HG03103 (cell line): ENCODE measurements around the gene ADAMTSL1.

Experiments used
- ATAC-seq: cut with Tn5 transposase; IDR thresholded peaks from one replicate; pipeline ENCODE4 v1.9.1; 2021; ENCODE audit warnings: low read depth; ENCODE audit not compliant: unreplicated experiment

Gene ADAMTSL1

GRCh38 chr9:18798106-18798505 lies 324.2 kb downstream of the ADAMTSL1 start:
- ATAC-seq: no peak

- no peak for ATAC-seq
Measured at GRCh38 chr9:18798508-18799290, 324.7 kb downstream of the ADAMTSL1 start.

GRCh38 chr9:18799428-18799827 lies 325.5 kb downstream of the ADAMTSL1 start:
- no peak for ATAC-seq

DNA sequence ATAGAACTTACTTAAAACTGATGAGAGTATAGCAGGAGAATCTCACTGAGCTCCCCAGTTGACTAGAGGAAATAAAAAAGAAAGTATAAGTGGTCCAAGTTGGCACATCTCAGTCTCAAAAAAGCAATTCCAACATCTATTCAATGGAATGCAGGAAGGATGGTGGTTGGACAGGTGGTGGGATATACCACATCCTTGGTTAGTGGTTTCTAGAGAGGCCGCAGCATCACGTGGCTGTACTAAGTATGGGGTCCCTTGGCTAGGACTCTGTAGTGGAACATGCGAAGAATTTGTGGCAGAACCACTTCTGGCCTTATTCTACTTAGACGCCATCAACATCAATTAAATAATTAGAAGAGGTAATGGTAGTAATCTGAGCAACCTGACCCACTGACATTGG lies 326.6 kb downstream of the ADAMTSL1 start:
- ATAC-seq: no peak

DNA sequence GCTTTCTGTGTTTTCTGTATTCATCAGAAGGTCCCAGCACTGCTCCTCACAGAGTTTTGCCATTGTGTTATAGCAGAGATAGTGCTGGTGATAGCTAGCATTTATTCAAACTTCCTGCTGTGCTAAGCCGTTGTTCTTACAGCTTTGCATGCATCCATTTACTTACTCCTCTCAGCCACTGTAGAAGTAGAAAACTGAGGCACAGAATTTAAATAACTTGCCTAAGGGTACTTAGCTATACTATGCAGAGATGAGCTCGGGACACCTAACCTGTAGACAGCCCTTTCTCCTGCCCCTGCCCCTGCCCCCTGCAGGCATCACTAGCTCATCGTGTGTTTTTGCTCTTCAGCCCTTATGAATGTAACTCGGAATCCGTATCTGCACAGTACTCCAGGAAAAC lies 331.4 kb downstream of the ADAMTSL1 start:
- no peak for ATAC-seq

DNA sequence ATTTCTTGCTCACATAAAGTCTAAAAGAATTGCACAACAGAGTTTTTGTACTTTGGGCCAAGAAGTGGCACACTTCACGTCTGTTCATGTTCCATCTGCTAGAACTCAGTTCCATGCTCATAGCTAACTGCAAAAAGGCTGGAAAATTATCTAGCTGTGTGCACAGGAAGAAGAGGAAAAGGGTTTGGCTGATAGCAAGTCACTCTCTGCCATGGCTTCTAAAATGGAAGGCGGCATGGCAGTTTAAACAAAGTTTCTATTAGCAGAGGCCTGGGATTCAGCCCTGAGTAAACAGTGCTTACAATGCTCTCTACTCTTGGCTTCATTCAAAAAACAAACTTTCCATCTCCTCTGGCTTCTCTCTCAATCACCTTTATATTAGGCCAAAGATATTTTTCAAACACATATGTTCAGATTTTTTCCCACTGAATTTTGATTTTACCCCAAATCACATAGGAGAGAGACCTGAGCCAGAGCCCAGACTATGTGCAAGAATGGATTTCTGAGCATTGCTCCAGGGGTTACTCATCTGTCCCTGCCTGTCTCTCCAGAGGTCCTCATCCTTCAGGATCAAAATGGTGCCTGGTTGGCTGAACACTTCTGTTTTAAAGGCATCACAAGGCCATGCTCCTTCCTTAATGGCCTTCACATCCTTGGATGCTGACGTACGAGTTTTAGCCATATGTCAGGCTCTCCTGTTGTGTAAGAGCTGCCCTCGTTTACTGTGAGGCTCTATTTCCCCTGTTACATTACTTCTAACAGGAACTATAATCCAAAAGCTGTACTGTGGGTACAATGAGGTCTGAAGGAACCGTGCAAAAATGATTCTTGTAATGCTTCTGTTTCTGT lies 332.5 kb downstream of the ADAMTSL1 start:
- no peak for ATAC-seq

- ATAC-seq: no peak
Measured at GRCh38 chr9:18810581-18810980, 336.6 kb downstream of the ADAMTSL1 start.

- no peak for ATAC-seq
Measured at GRCh38 chr9:18811171-18811570, 337.2 kb downstream of the ADAMTSL1 start.

DNA sequence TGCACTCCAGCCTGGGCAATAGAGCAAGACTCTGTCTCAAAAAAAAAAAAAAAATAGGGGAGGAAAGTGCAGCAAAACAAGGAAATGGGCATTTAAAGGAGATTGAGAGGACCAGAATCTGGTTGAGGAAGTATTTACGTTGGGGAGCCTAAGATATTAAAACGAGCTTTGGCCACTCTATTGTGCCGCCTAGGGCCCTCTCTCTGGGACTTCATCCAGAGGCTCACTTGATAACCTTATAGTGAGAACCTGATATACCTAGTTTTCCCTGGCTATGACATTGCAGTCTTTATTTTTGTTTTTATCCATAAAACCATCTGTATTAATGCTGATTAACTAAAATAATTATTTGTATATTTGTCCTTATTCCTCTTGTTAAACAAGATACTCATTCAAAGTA lies 345.5 kb downstream of the ADAMTSL1 start:
- no peak for ATAC-seq

DNA sequence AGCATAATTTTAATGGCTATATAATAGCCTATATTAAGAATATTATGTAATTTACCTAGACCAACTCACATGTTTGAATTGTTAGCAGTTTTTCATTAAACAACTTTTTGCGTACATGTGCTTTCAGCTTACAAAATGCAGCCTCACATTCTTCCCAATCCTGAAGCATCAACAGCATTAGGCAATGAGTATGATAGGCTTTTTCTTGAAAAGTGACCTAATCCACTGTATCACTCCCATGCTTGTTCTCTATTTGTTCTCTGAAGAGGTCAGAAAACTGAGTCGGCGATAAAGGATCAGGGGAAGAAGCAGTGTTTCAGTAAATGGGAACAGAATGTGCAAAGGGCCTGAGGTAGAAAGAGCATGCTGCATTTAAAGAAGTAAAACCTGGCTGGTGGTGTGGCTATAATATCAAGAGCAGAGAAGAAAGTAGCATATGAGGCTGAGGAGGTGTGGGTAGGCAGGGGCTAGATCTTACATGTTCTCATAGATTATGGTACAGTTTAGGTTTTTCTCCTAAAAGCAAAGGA lies 346.7 kb downstream of the ADAMTSL1 start:
- ATAC-seq: no peak

GRCh38 chr9:18821788-18822187 lies 347.8 kb downstream of the ADAMTSL1 start:
- ATAC-seq: no peak

GRCh38 chr9:18822850-18823249 lies 348.9 kb downstream of the ADAMTSL1 start:
- no peak for ATAC-seq

- ATAC-seq: no peak
Measured at GRCh38 chr9:18824095-18824666, 350.2 kb downstream of the ADAMTSL1 start.

- ATAC-seq: no peak
Measured at GRCh38 chr9:18825656-18826170, 351.8 kb downstream of the ADAMTSL1 start.

DNA sequence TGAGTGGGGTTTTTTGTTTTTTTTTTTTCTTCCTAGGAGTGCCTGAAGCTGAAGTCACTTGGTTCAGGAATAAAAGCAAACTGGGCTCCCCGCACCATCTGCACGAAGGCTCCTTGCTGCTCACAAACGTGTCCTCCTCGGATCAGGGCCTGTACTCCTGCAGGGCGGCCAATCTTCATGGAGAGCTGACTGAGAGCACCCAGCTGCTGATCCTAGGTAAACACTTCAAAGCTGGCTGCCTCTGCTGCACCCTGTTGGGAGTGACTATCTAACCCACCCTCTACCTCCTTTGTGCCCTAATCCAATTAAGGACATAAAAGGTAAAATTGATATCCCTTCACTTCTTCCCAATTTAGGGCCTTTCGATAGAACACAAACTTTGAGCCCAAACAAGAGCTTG lies 352.3 kb downstream of the ADAMTSL1 start:
- ATAC-seq: no peak

- ATAC-seq: no peak
Measured at GRCh38 chr9:18829066-18829465, 355.1 kb downstream of the ADAMTSL1 start.

- ATAC-seq: no peak
Measured at GRCh38 chr9:18829873-18830272, 355.9 kb downstream of the ADAMTSL1 start.

DNA sequence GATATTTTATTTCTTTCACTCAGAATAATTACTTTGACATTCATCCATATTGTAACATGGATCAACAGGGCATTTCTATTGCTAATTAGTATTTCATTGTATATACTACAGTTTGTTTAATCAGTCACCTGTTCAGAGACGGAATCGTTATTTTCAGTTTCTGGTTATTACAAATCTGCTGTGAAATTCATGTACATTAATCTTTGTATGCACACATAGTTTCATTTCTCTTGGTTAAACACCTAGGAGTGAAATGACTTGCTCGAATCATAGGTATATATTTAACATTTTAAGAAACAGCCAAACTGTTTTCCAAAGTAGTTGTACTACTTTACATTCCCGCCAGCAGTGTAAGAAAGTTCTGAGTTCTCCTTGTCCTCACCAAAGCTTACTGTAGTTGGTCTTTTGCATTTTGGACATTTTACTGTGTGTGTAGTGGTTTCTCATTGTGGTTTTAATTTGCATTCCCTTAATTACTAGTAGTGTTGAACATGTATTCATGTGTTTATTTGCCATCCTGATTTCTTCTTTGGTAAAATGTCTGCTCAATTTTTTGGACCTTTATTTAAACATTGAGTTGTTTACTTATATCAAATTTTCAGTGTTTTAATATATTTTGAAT lies 360.9 kb downstream of the ADAMTSL1 start:
- no peak for ATAC-seq

GRCh38 chr9:18837402-18837801 lies 363.4 kb downstream of the ADAMTSL1 start:
- no peak for ATAC-seq

GRCh38 chr9:18847576-18848275 lies 373.8 kb downstream of the ADAMTSL1 start:
- ATAC-seq: no peak
